ENCODE results near the gene LPP.

GRCh38 chr3:188126276-188126675 is 27.7 kb upstream of the LPP start:
- TF ChIP-seq CTCF (IDR thresholded peaks at IDR 0.05) = no peak
- no peak for TF ChIP-seq ZFX (IDR thresholded peaks at IDR 0.05; ENCODE audit: borderline replicate concordance)

All from 22Rv1 (cell line).